Measurements from ENCODE around the gene GRIN1.

The GRIN1 gene
- total RNA-seq, result 0 to 0.17 (median 0) reads per million in 3 donors

- peaks cover 3% of the 10 kb centered on the region for H3K4me1 ChIP-seq (ENCODE audit: control insufficient read depth, insufficient read depth, low read length, poor library complexity, severe bottlenecking)
- no peak within 1 kb of the TSS for H3K4me3 ChIP-seq (ENCODE audit: insufficient read depth, low read depth, low read length, poor library complexity, severe bottlenecking)
- no peak for DNase-seq
- no peaks in the 10 kb centered on the region for H3K36me3 ChIP-seq (ENCODE audit: control insufficient read depth, insufficient read depth, low read length)
- peaks cover 55% of the 10 kb centered on the region for H3K27me3 ChIP-seq (replicated peaks; ENCODE audit: control insufficient read depth, insufficient read depth, low read length, poor library complexity, severe bottlenecking)
- no peak within 1 kb of the TSS for H3K27ac ChIP-seq (ENCODE audit: insufficient read depth, low read length, poor library complexity, severe bottlenecking)
- no peaks in the 10 kb centered on the region for H3K9me3 ChIP-seq (ENCODE audit: control insufficient read depth, low read length)
Observed at GRCh38 chr9:137138722-137139467, at the start of gene GRIN1. Gene GRIN1, plus strand, starts transcription at chr9:137139154. Its CDS starts 333 bp downstream, at chr9:137139487.

- no peak overlapping the region for H3K4me3 ChIP-seq (ENCODE audit: insufficient read depth, low read depth, low read length, poor library complexity, severe bottlenecking)
- H3K4me1 ChIP-seq (ENCODE audit: control insufficient read depth, insufficient read depth, low read length, poor library complexity, severe bottlenecking), result peaks cover 19% of the 10 kb centered on the region
- peaks cover 13% of the 10 kb centered on the region for H3K36me3 ChIP-seq (ENCODE audit: control insufficient read depth, insufficient read depth, low read length)
- H3K9me3 ChIP-seq (ENCODE audit: control insufficient read depth, low read length), result no peaks in the 10 kb centered on the region
- no peak overlapping the region for H3K27ac ChIP-seq (ENCODE audit: insufficient read depth, low read length, poor library complexity, severe bottlenecking)
- no peaks in the 10 kb centered on the region for H3K27me3 ChIP-seq (replicated peaks; ENCODE audit: control insufficient read depth, insufficient read depth, low read length, poor library complexity, severe bottlenecking)
- DNase-seq, result no peak
Observed at GRCh38 chr9:137089232-137089947, 49.6 kb upstream of the GRIN1 start.

- Histone ChIP-seq H3K4me3 (ENCODE audit: insufficient read depth, low read depth, low read length, poor library complexity, severe bottlenecking) (peak overlapping the region; percentile 27), H3K9me3 (ENCODE audit: control insufficient read depth, low read length) (no peaks in the 10 kb centered on the region), H3K4me1 (ENCODE audit: control insufficient read depth, insufficient read depth, low read length, poor library complexity, severe bottlenecking) (peaks cover 23% of the 10 kb centered on the region), H3K36me3 (ENCODE audit: control insufficient read depth, insufficient read depth, low read length) (peaks cover 44% of the 10 kb centered on the region), H3K27me3 (replicated peaks; ENCODE audit: control insufficient read depth, insufficient read depth, low read length, poor library complexity, severe bottlenecking) (no peaks in the 10 kb centered on the region), H3K27ac (ENCODE audit: insufficient read depth, low read length, poor library complexity, severe bottlenecking) (peak overlapping the region; percentile 68)
- DNase-seq, result peak; percentile 76 to 80 (median 77)
Observed at GRCh38 chr9:137095664-137096517, 43.1 kb upstream of the GRIN1 start.

GRCh38 chr9:137096785-137097546 is 42.0 kb upstream of the GRIN1 start:
- Histone ChIP-seq H3K27ac (ENCODE audit: insufficient read depth, low read length, poor library complexity, severe bottlenecking) (peak overlapping the region; percentile 68), H3K36me3 (ENCODE audit: control insufficient read depth, insufficient read depth, low read length) (peaks cover 51% of the 10 kb centered on the region), H3K4me1 (ENCODE audit: control insufficient read depth, insufficient read depth, low read length, poor library complexity, severe bottlenecking) (peaks cover 23% of the 10 kb centered on the region), H3K27me3 (replicated peaks; ENCODE audit: control insufficient read depth, insufficient read depth, low read length, poor library complexity, severe bottlenecking) (no peaks in the 10 kb centered on the region), H3K4me3 (ENCODE audit: insufficient read depth, low read depth, low read length, poor library complexity, severe bottlenecking) (peak overlapping the region; percentile 27), H3K9me3 (ENCODE audit: control insufficient read depth, low read length) (no peaks in the 10 kb centered on the region)
- DNase-seq, result no peak

- Histone ChIP-seq H3K9me3 (ENCODE audit: control insufficient read depth, low read length) (no peaks in the 10 kb centered on the region), H3K36me3 (ENCODE audit: control insufficient read depth, insufficient read depth, low read length) (peaks cover 57% of the 10 kb centered on the region), H3K4me3 (ENCODE audit: insufficient read depth, low read depth, low read length, poor library complexity, severe bottlenecking) (no peak overlapping the region), H3K27ac (ENCODE audit: insufficient read depth, low read length, poor library complexity, severe bottlenecking) (no peak overlapping the region), H3K4me1 (ENCODE audit: control insufficient read depth, insufficient read depth, low read length, poor library complexity, severe bottlenecking) (peaks cover 23% of the 10 kb centered on the region), H3K27me3 (replicated peaks; ENCODE audit: control insufficient read depth, insufficient read depth, low read length, poor library complexity, severe bottlenecking) (no peaks in the 10 kb centered on the region)
- DNase-seq, result no peak
Observed at GRCh38 chr9:137097761-137098462, 41.0 kb upstream of the GRIN1 start.

GRCh38 chr9:137099231-137099630 is 39.7 kb upstream of the GRIN1 start:
- no peak for DNase-seq
- no peak overlapping the region for H3K27ac ChIP-seq (ENCODE audit: insufficient read depth, low read length, poor library complexity, severe bottlenecking)
- H3K9me3 ChIP-seq (ENCODE audit: control insufficient read depth, low read length), result no peaks in the 10 kb centered on the region
- no peaks in the 10 kb centered on the region for H3K27me3 ChIP-seq (replicated peaks; ENCODE audit: control insufficient read depth, insufficient read depth, low read length, poor library complexity, severe bottlenecking)
- H3K4me3 ChIP-seq (ENCODE audit: insufficient read depth, low read depth, low read length, poor library complexity, severe bottlenecking), result no peak overlapping the region
- peaks cover 67% of the 10 kb centered on the region for H3K36me3 ChIP-seq (ENCODE audit: control insufficient read depth, insufficient read depth, low read length)
- H3K4me1 ChIP-seq (ENCODE audit: control insufficient read depth, insufficient read depth, low read length, poor library complexity, severe bottlenecking), result peaks cover 23% of the 10 kb centered on the region

- Histone ChIP-seq H3K27ac (ENCODE audit: insufficient read depth, low read length, poor library complexity, severe bottlenecking) (no peak overlapping the region), H3K4me1 (ENCODE audit: control insufficient read depth, insufficient read depth, low read length, poor library complexity, severe bottlenecking) (no peaks in the 10 kb centered on the region), H3K36me3 (ENCODE audit: control insufficient read depth, insufficient read depth, low read length) (peaks cover 87% of the 10 kb centered on the region), H3K4me3 (ENCODE audit: insufficient read depth, low read depth, low read length, poor library complexity, severe bottlenecking) (no peak overlapping the region), H3K27me3 (replicated peaks; ENCODE audit: control insufficient read depth, insufficient read depth, low read length, poor library complexity, severe bottlenecking) (no peaks in the 10 kb centered on the region), H3K9me3 (ENCODE audit: control insufficient read depth, low read length) (no peaks in the 10 kb centered on the region)
- DNase-seq, result no peak
Observed at GRCh38 chr9:137103206-137103999, 35.6 kb upstream of the GRIN1 start.

- Histone ChIP-seq H3K9me3 (ENCODE audit: control insufficient read depth, low read length) (no peaks in the 10 kb centered on the region), H3K4me3 (ENCODE audit: insufficient read depth, low read depth, low read length, poor library complexity, severe bottlenecking) (no peak overlapping the region), H3K27ac (ENCODE audit: insufficient read depth, low read length, poor library complexity, severe bottlenecking) (no peak overlapping the region), H3K27me3 (replicated peaks; ENCODE audit: control insufficient read depth, insufficient read depth, low read length, poor library complexity, severe bottlenecking) (no peaks in the 10 kb centered on the region), H3K4me1 (ENCODE audit: control insufficient read depth, insufficient read depth, low read length, poor library complexity, severe bottlenecking) (no peaks in the 10 kb centered on the region), H3K36me3 (ENCODE audit: control insufficient read depth, insufficient read depth, low read length) (peaks cover 86% of the 10 kb centered on the region)
- no peak for DNase-seq
Observed at GRCh38 chr9:137105814-137106661, 32.9 kb upstream of the GRIN1 start.

Measured in effector memory CD4-positive, alpha-beta T cell (primary cell).